Sigmoid colon (tissue), 4 donors: ENCODE results near the gene METAP1D.

Experiments used
- EP300 ChIP-seq, 4 donors: sonication (generic); formaldehyde crosslinking; IDR thresholded peaks; one replicate each; pipeline ENCODE4 v1.6.1; 2017; ENCODE audit warnings: antibody characterized with exemption in 4 of 4
- POLR2A ChIP-seq, 2 donors: fragments of 450-650 bp; IDR thresholded peaks; one replicate each; pipeline ENCODE4 v1.6.1; 2016; ENCODE audit warnings: antibody characterized with exemption in 2 of 2, mild to moderate bottlenecking in 2 of 2, moderate library complexity in 2 of 2
- POLR2AphosphoS5 ChIP-seq, 4 donors: sonication (generic); formaldehyde crosslinking; IDR thresholded peaks; one replicate each; pipeline ENCODE4 v1.6.1; 2017; ENCODE audit warnings: antibody characterized with exemption in 4 of 4
- TF ChIP-seq, protein P1 (sequence below), 4 experiments: fragments of 450-650 bp in 3 of 4; fragments of 200-600 bp in 1 of 4; IDR thresholded peaks; one replicate each; pipeline ENCODE4 v1.5.1; 2016 to 2019; ENCODE audit warnings: antibody characterized with exemption in 4 of 4, mild to moderate bottlenecking in 3 of 4, moderate library complexity in 2 of 4

DNA sequence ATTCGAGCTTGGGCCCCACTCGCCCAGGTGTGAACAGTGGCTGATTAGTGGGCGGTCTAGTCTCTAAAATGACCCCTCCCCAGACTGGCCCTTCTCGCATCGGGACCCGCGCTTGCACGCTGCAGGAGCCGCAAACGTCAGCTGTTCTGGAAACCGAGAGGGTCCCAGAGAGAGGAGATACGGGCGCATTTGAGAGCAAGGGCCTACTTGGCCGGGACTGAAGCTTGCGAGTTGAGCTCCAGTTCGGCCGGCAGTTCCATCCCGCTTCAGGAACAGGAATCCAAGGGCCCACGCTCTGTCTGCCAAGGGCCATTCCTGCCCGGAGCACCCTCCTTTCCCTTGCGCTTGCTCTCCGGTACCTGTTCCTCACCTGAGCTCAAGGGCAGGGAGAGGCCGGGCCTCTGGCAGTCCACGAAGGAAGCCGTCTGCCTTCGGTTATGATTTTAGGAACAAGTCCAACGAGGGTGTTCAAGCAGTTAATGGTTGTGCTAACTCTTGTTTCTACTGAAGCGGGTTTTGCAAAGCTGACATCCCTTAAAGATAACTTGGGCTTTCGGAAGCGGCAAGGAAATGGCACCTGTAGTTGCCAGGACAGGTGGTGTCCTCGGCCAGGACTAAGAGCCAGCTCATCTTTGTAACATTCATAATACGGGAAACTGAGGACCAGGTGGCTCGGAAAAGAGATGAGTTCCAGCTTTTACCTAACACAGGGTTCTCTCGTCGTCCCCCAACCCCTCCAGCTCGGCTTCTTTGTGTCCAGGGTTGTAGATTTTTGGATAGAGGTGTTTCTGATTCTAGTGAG, 81.7 kb downstream of the METAP1D start:
- TF ChIP-seq POLR2A (IDR thresholded peaks at IDR 0.05) (no peak), EP300 (IDR thresholded peaks at IDR 0.05) (no peak), POLR2AphosphoS5 (IDR thresholded peaks at IDR 0.05) (no peak)
- TF ChIP-seq, protein P1, sequence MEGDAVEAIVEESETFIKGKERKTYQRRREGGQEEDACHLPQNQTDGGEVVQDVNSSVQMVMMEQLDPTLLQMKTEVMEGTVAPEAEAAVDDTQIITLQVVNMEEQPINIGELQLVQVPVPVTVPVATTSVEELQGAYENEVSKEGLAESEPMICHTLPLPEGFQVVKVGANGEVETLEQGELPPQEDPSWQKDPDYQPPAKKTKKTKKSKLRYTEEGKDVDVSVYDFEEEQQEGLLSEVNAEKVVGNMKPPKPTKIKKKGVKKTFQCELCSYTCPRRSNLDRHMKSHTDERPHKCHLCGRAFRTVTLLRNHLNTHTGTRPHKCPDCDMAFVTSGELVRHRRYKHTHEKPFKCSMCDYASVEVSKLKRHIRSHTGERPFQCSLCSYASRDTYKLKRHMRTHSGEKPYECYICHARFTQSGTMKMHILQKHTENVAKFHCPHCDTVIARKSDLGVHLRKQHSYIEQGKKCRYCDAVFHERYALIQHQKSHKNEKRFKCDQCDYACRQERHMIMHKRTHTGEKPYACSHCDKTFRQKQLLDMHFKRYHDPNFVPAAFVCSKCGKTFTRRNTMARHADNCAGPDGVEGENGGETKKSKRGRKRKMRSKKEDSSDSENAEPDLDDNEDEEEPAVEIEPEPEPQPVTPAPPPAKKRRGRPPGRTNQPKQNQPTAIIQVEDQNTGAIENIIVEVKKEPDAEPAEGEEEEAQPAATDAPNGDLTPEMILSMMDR (IDR thresholded peaks at IDR 0.05) = no peak
